ENCODE measurements around the gene FAF2.

FAF2 gene

DNA sequence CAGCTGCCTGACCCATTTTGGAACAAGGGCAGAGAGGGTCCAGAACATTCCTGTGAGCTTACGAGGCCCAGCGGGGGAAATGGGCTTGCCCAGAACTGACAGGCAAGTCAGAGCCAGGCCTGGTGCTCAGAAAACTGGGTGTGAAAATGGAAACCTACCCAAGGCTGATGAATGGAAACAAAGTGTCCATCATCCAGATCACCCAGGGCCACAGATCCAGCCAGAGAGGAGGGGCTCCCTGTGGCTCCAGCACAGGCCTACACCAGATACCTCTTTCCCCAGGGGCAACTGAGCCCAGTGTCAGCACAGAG is 35.0 kb upstream of the FAF2 start:
- no peak overlapping the region for H2BK5ac ChIP-seq (ENCODE audit: low read depth, low read length, poor library complexity)
- peaks cover 16% of the 10 kb centered on the region for H3K79me1 ChIP-seq (ENCODE audit: low read length)
- no peak overlapping the region for H3K9ac ChIP-seq (ENCODE audit: low read length)
- no peak for DNase-seq
- H3K4me2 ChIP-seq (ENCODE audit: low read length): no peak overlapping the region
- no CpG with 5 or more reads among the region's 2 CpGs for WGBS (ENCODE audit: extremely low coverage, insufficient coverage, insufficient read length)
- H3K9me3 ChIP-seq (ENCODE audit: insufficient read depth, low read depth, low read length): peaks cover 2% of the 10 kb centered on the region
- no peak overlapping the region for H2AK5ac ChIP-seq (ENCODE audit: low read length)
- peak overlapping the region; percentile 29 for H3K4ac ChIP-seq (ENCODE audit: low read depth, low read length)
- no peak overlapping the region for H2BK120ac ChIP-seq (ENCODE audit: insufficient read depth, low read length, poor library complexity)
- H4K91ac ChIP-seq (ENCODE audit: low read depth, low read length): no peak overlapping the region
- no peak overlapping the region for H3K27ac ChIP-seq (ENCODE audit: low read depth, low read length)
- H3K23ac ChIP-seq (ENCODE audit: low read length): no peak overlapping the region
- no peak overlapping the region for H4K12ac ChIP-seq (ENCODE audit: low read depth, low read length)
- H2AFZ ChIP-seq (ENCODE audit: insufficient read depth, low read length, poor library complexity): no peak overlapping the region
- H3K14ac ChIP-seq (ENCODE audit: low read length): peak overlapping the region; percentile 22
- peak overlapping the region; percentile 6 for H3K18ac ChIP-seq (ENCODE audit: low read length)
- peaks cover 16% of the 10 kb centered on the region for H3K79me2 ChIP-seq (ENCODE audit: control insufficient read depth, insufficient read depth, low read length, poor library complexity)
- peaks cover 12 to 16% of the 10 kb centered on the region in 2 experiments for H3K36me3 ChIP-seq (ENCODE audit: control insufficient read depth in 1 of 2, insufficient read depth in 2 of 2, low read length in 2 of 2)
- peaks cover 28 to 31% of the 10 kb centered on the region in 2 experiments for H3K4me1 ChIP-seq (ENCODE audit: control insufficient read depth in 1 of 2, insufficient read depth in 2 of 2, low read length in 2 of 2)
- H4K8ac ChIP-seq (ENCODE audit: low read depth, low read length): no peak overlapping the region
- no peak overlapping the region for H3K4me3 ChIP-seq (ENCODE audit: low read depth, low read length)
- H2BK12ac ChIP-seq (ENCODE audit: low read length): peak overlapping the region; percentile 45
- H3K27me3 ChIP-seq (ENCODE audit: insufficient read depth, low read length): no peaks in the 10 kb centered on the region

DNA sequence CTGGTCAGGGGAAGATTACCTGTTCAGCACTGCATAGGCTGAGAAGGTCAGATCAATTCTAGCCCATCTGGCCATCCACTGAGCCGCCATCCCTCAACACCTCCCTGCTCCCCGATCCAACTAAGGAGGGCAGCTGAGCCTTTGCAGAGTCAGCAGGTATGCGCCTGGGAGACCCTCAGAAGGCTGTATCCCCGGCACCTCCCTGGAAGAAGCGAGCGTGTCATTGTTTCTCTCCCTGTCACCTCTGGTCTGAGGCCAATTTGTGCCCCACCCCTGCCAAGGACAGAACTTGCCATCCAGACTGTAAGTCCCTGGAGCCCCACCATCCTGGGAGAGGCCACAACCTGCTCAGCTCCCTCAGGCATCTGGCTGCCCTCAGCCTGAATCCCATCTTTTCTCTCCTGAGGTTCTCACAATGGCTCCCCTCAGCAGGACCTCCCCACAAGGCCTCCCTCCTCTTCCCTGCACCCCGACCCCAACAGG is 34.4 kb upstream of the FAF2 start:
- Histone ChIP-seq H3K27ac (ENCODE audit: low read depth, low read length) (no peak overlapping the region), H4K12ac (ENCODE audit: low read depth, low read length) (no peak overlapping the region)
- no CpG with 5 or more reads among the region's 7 CpGs for WGBS (ENCODE audit: extremely low coverage, insufficient coverage, insufficient read length)

GRCh38 chr5:176414704-176415103 is 33.5 kb upstream of the FAF2 start:
- Histone ChIP-seq H4K12ac (ENCODE audit: low read depth, low read length) (no peak overlapping the region), H2AFZ (ENCODE audit: insufficient read depth, low read length, poor library complexity) (no peak overlapping the region), H3K27me3 (ENCODE audit: insufficient read depth, low read length) (no peaks in the 10 kb centered on the region), H2AK5ac (ENCODE audit: low read length) (no peak overlapping the region), H3K9ac (ENCODE audit: low read length) (no peak overlapping the region), H3K4me2 (ENCODE audit: low read length) (no peak overlapping the region), H3K23ac (ENCODE audit: low read length) (no peak overlapping the region), H2BK12ac (ENCODE audit: low read length) (no peak overlapping the region), H3K27ac (ENCODE audit: low read depth, low read length) (no peak overlapping the region), H3K79me2 (ENCODE audit: control insufficient read depth, insufficient read depth, low read length, poor library complexity) (peaks cover 16% of the 10 kb centered on the region), H3K18ac (ENCODE audit: low read length) (no peak overlapping the region), H4K8ac (ENCODE audit: low read depth, low read length) (no peak overlapping the region), H3K79me1 (ENCODE audit: low read length) (peaks cover 20% of the 10 kb centered on the region), H2BK5ac (ENCODE audit: low read depth, low read length, poor library complexity) (no peak overlapping the region), H3K9me3 (ENCODE audit: insufficient read depth, low read depth, low read length) (peaks cover 1% of the 10 kb centered on the region), H3K14ac (ENCODE audit: low read length) (no peak overlapping the region), H3K4me1 (ENCODE audit: control insufficient read depth in 1 of 2, insufficient read depth in 2 of 2, low read length in 2 of 2) (peaks cover 31 to 34% of the 10 kb centered on the region in 2 experiments), H3K4me3 (ENCODE audit: low read depth, low read length) (no peak overlapping the region), H3K4ac (ENCODE audit: low read depth, low read length) (peak overlapping the region; percentile 25), H2BK120ac (ENCODE audit: insufficient read depth, low read length, poor library complexity) (no peak overlapping the region), H3K36me3 (ENCODE audit: control insufficient read depth in 1 of 2, insufficient read depth in 2 of 2, low read length in 2 of 2) (peaks cover 6 to 12% of the 10 kb centered on the region in 2 experiments), H4K91ac (ENCODE audit: low read depth, low read length) (no peak overlapping the region)
- peak in 1 of 2 donors; percentile 18 for DNase-seq
- no CpG with 5 or more reads among the region's 3 CpGs for WGBS (ENCODE audit: extremely low coverage, insufficient coverage, insufficient read length)

More for the DNA sequence above, 34.4 kb upstream of the FAF2 start:
- Histone ChIP-seq H3K79me2 (ENCODE audit: control insufficient read depth, insufficient read depth, low read length, poor library complexity) (peaks cover 16% of the 10 kb centered on the region), H3K4me3 (ENCODE audit: low read depth, low read length) (no peak overlapping the region), H3K27me3 (ENCODE audit: insufficient read depth, low read length) (no peaks in the 10 kb centered on the region), H3K9me3 (ENCODE audit: insufficient read depth, low read depth, low read length) (peaks cover 2% of the 10 kb centered on the region), H3K9ac (ENCODE audit: low read length) (no peak overlapping the region), H2BK12ac (ENCODE audit: low read length) (no peak overlapping the region), H3K4me2 (ENCODE audit: low read length) (no peak overlapping the region), H3K23ac (ENCODE audit: low read length) (no peak overlapping the region), H4K91ac (ENCODE audit: low read depth, low read length) (no peak overlapping the region), H3K4me1 (ENCODE audit: control insufficient read depth in 1 of 2, insufficient read depth in 2 of 2, low read length in 2 of 2) (peaks cover 30 to 33% of the 10 kb centered on the region in 2 experiments), H3K18ac (ENCODE audit: low read length) (peak overlapping the region; percentile 6), H2AFZ (ENCODE audit: insufficient read depth, low read length, poor library complexity) (peak overlapping the region; percentile 0), H3K4ac (ENCODE audit: low read depth, low read length) (peak overlapping the region; percentile 29), H3K79me1 (ENCODE audit: low read length) (peaks cover 18% of the 10 kb centered on the region), H3K36me3 (ENCODE audit: control insufficient read depth in 1 of 2, insufficient read depth in 2 of 2, low read length in 2 of 2) (peaks cover 12 to 13% of the 10 kb centered on the region in 2 experiments), H2BK5ac (ENCODE audit: low read depth, low read length, poor library complexity) (no peak overlapping the region), H3K14ac (ENCODE audit: low read length) (no peak overlapping the region), H2AK5ac (ENCODE audit: low read length) (peak overlapping the region; percentile 72), H4K8ac (ENCODE audit: low read depth, low read length) (no peak overlapping the region), H2BK120ac (ENCODE audit: insufficient read depth, low read length, poor library complexity) (no peak overlapping the region)
- DNase-seq: peak in 1 of 2 donors; percentile 6

DNA sequence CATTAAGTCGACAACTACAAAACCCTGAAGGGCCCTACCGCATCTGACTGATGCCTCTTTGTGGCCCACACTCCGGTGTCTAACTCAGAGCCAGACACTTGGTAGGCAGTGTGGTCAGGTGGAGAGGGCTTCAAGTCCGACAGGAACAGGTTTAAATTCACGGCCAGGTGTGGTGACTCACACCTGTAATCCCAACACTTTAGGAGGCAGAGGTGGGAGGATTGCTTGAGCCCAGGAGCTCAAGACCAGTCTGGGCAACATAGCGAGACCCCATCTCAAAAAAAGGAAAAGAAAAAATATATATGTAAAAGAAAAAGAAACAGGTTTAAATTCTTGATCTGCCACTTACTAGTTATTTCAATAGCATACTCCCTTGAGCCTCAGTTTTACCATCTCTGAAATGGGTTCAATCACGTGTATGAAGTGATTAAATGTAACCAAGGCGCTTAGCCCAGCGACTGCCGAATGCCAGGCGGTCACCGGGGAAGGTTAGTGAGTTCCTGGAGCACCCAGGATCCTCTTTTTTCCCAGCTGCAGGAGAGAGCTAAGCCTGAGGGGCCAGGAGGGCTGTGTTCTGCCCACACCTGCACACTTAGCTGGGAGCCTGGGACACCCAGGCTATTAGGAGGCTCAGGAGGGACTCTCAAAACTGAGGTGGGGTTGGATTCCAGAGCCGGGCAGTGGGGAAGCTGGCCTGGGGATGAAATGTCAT is 32.8 kb upstream of the FAF2 start:
- Histone ChIP-seq H3K79me2 (ENCODE audit: control insufficient read depth, insufficient read depth, low read length, poor library complexity) (peaks cover 16% of the 10 kb centered on the region), H3K4me1 (ENCODE audit: control insufficient read depth in 1 of 2, insufficient read depth in 2 of 2, low read length in 2 of 2) (peaks cover 31 to 34% of the 10 kb centered on the region in 2 experiments), H3K36me3 (ENCODE audit: control insufficient read depth in 1 of 2, insufficient read depth in 2 of 2, low read length in 2 of 2) (peaks cover 4 to 6% of the 10 kb centered on the region in 2 experiments), H3K4me2 (ENCODE audit: low read length) (peak overlapping the region; percentile 70), H3K4ac (ENCODE audit: low read depth, low read length) (peak overlapping the region; percentile 12), H2BK120ac (ENCODE audit: insufficient read depth, low read length, poor library complexity) (no peak overlapping the region), H3K14ac (ENCODE audit: low read length) (peak overlapping the region; percentile 97), H2BK5ac (ENCODE audit: low read depth, low read length, poor library complexity) (peak overlapping the region; percentile 94), H3K23ac (ENCODE audit: low read length) (no peak overlapping the region), H3K27ac (ENCODE audit: low read depth, low read length) (peak overlapping the region; percentile 95), H4K91ac (ENCODE audit: low read depth, low read length) (peak overlapping the region; percentile 30), H2AFZ (ENCODE audit: insufficient read depth, low read length, poor library complexity) (peak overlapping the region; percentile 40), H2BK12ac (ENCODE audit: low read length) (peak overlapping the region; percentile 10), H3K4me3 (ENCODE audit: low read depth, low read length) (peak overlapping the region; percentile 94), H3K9ac (ENCODE audit: low read length) (peak overlapping the region; percentile 88), H4K8ac (ENCODE audit: low read depth, low read length) (no peak overlapping the region), H2AK5ac (ENCODE audit: low read length) (no peak overlapping the region), H4K12ac (ENCODE audit: low read depth, low read length) (no peak overlapping the region), H3K79me1 (ENCODE audit: low read length) (peaks cover 20% of the 10 kb centered on the region), H3K18ac (ENCODE audit: low read length) (peak overlapping the region; percentile 60), H3K27me3 (ENCODE audit: insufficient read depth, low read length) (no peaks in the 10 kb centered on the region), H3K9me3 (ENCODE audit: insufficient read depth, low read depth, low read length) (no peaks in the 10 kb centered on the region)
- peak; percentile 52 to 71 for DNase-seq
- WGBS (ENCODE audit: extremely low coverage, insufficient coverage, insufficient read length): no CpG with 5 or more reads among the region's 13 CpGs
